KMS-11 (cell line): ENCODE results near the gene RNF151.

Source experiments
- H2AFZ ChIP-seq: fragments of 200-600 bp; sonication (generic); 2 replicates; pipeline ENCODE4 v1.6.1; 2016; ENCODE audit warnings: antibody characterized with exemption, mixed run types, low read depth
- H3K27ac ChIP-seq: fragments of 200-600 bp; sonication (generic); 2 replicates; pipeline ENCODE4 v1.6.1; 2016; ENCODE audit warnings: mild to moderate bottlenecking, mixed run types
- H3K27me3 ChIP-seq: fragments of 200-600 bp; sonication (generic); 2 replicates; pipeline ENCODE4 v1.6.1; 2017; ENCODE audit warnings: mild to moderate bottlenecking, low read depth, mixed run types, moderate library complexity; ENCODE audit not compliant: insufficient read depth
- H3K36me3 ChIP-seq: fragments of 200-600 bp; sonication (generic); 2 replicates; pipeline ENCODE4 v1.6.1; 2017; ENCODE audit warnings: mild to moderate bottlenecking, mixed run types; ENCODE audit not compliant: insufficient read depth
- H3K4me1 ChIP-seq: fragments of 200-600 bp; sonication (generic); 2 replicates; pipeline ENCODE4 v1.6.1; 2016; ENCODE audit warnings: mild to moderate bottlenecking, low read depth, mixed run types; ENCODE audit not compliant: poor library complexity, severe bottlenecking
- H3K4me2 ChIP-seq: fragments of 200-600 bp; sonication (generic); 2 replicates; pipeline ENCODE4 v1.7.0; 2016; ENCODE audit warnings: mild to moderate bottlenecking, mixed run types
- H3K4me3 ChIP-seq: fragments of 200-600 bp; sonication (generic); IDR thresholded peaks from 2 replicates; pipeline ENCODE4 v1.6.1; 2017; ENCODE audit warnings: low read depth, low read length, mixed read lengths; ENCODE audit not compliant: insufficient read depth
- H3K79me2 ChIP-seq: fragments of 200-600 bp; sonication (generic); 2 replicates; pipeline ENCODE4 v1.6.1; 2016; ENCODE audit warnings: low read depth, mixed run types; ENCODE audit not compliant: insufficient read depth
- H3K9ac ChIP-seq: fragments of 200-600 bp; sonication (generic); 2 replicates; pipeline ENCODE4 v1.6.1; 2016; ENCODE audit warnings: mild to moderate bottlenecking, mixed run types
- H4K20me1 ChIP-seq: fragments of 200-600 bp; sonication (generic); 2 replicates; pipeline ENCODE4 v1.6.1; 2016; ENCODE audit warnings: mild to moderate bottlenecking, mixed run types; ENCODE audit not compliant: insufficient read depth
- CTCF ChIP-seq: fragments of 200-600 bp; sonication (generic); conservative IDR thresholded peaks from 2 replicates; pipeline ENCODE4 v1.6.1; 2017; ENCODE audit warnings: low read depth, mild to moderate bottlenecking, antibody characterized with exemption, low read length, moderate library complexity, mixed read lengths

The RNF151 gene

DNA sequence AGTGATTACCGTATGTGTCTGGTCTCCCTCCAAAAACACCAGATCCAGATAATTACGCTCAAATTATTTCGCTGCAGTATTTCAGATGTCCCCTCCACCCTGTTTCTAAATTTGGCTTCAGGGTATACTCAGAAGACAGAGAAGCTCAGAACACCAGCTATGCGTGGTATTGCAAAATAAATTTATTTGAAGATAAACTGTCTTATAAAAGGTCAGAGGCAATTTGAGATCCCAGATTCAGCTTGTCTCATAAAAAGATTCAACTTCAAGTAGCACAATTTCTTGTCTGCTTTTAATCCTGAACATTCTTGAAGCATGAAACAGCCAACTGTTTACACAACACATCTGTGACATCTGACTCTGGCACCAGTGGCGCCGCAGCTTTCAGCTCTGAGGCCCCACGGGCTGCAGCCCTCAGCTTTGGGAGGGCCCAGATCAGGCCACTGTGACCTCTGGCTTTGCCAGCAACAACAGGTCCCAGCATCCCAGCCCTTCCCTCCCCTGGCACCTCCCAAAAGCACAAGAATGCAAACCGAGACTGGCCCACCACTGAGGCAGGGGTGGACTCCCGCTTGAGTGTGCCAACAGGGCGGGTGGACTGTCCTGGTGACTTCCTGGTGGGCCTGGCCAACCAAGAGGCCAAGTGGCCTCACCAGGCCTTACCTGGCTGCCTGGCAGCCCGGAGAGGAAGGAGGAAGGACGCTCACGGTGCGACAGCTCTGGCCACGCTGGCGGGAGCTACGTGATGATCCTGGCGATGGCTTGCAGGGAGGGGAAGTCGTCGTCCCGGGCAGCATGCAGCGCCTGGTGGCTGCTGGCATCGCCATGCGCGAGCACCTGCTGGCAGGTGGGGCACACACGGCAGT lies 31.1 kb downstream of the RNF151 start:
- Histone ChIP-seq H4K20me1 (no peaks in the 10 kb centered on the region), H3K4me2 (no peak overlapping the region), H3K36me3 (no peaks in the 10 kb centered on the region), H2AFZ (no peak overlapping the region), H3K9ac (no peak overlapping the region), H3K4me1 (peaks cover 5% of the 10 kb centered on the region), H3K4me3 (no peak overlapping the region), H3K27ac (no peak overlapping the region), H3K79me2 (no peaks in the 10 kb centered on the region), H3K27me3 (no peaks in the 10 kb centered on the region)
- TF ChIP-seq CTCF = no peak

- Histone ChIP-seq H3K4me2 (no peak overlapping the region), H3K36me3 (no peaks in the 10 kb centered on the region)
These were observed 31.7 kb downstream of the RNF151 start for GRCh38 chr16:1998360-1998835.

DNA sequence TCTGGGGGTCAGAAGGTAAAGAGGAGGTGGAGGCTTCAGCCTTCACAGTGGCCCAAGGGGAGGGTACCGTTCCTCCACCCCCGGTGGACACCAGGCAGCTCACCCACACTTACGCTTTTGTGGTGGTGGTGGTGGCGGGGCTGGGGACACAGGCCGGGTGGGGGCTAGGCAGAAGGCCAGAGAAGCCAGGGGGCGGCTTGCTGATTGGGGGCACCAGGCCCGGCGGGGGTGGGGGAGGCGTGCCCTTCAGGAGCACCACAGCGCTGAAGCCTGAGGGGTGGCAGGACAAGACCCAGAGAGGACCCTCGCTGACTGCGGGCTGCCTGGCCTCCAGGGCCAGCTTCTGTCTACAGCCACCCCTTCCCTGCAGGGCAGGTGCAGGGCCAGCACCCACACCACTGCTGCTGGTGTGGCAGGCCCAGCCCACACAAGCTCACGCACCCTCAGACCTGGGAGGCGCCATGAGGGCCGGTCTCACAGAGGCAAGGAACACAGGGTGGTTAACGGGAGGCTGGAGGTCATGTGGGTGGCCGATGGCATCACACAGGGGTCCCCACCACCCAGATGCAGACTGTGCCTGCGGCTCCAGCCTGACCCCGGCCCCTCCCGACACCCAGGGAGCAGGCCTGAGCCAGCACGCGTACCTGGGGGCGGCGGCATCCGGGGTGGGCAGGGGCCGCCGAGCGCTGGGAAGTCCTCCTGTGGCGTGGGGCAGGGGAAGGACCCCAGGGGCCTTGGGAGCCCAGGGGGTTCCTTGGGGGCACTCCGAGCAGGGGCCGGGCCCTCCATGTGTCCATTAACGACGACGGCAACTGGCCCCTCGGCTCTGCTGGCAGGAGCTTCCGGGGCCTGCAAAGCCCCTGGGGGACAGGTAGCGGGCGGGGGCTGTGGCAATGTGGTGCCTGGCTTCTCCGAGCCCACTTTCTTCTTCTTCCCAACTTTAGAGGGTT lies 32.5 kb downstream of the RNF151 start:
- Histone ChIP-seq H3K27ac (no peak overlapping the region), H3K4me1 (peaks cover 3% of the 10 kb centered on the region), H3K79me2 (peaks cover 5% of the 10 kb centered on the region; the same call in 1 of the 2 replicates), H3K27me3 (no peaks in the 10 kb centered on the region), H3K9ac (no peak overlapping the region), H3K4me3 (no peak overlapping the region), H3K4me2 (no peak overlapping the region), H2AFZ (no peak overlapping the region), H3K36me3 (no peaks in the 10 kb centered on the region), H4K20me1 (no peaks in the 10 kb centered on the region)
- no peak for TF ChIP-seq CTCF

More at GRCh38 chr16:1998360-1998835, 31.7 kb downstream of the RNF151 start:
- Histone ChIP-seq H3K27me3 (no peaks in the 10 kb centered on the region), H4K20me1 (no peaks in the 10 kb centered on the region), H2AFZ (no peak overlapping the region), H3K9ac (no peak overlapping the region), H3K27ac (no peak overlapping the region), H3K4me1 (peaks cover 3% of the 10 kb centered on the region), H3K79me2 (0 out of 2 replicates have a peak, but pooled peaks cover 3% of the 10 kb centered on the region), H3K4me3 (no peak overlapping the region)
- no peak for TF ChIP-seq CTCF

GRCh38 chr16:1999866-2000514 lies 33.3 kb downstream of the RNF151 start:
- Histone ChIP-seq H3K36me3 (no peaks in the 10 kb centered on the region), H3K79me2 (peaks cover 13% of the 10 kb centered on the region; the same call in 1 of the 2 replicates), H3K4me2 (no peak overlapping the region), H2AFZ (no peak overlapping the region), H3K27ac (no peak overlapping the region), H3K4me3 (no peak overlapping the region), H4K20me1 (no peaks in the 10 kb centered on the region), H3K9ac (no peak overlapping the region), H3K27me3 (no peaks in the 10 kb centered on the region), H3K4me1 (peaks cover 3% of the 10 kb centered on the region)
- TF ChIP-seq CTCF = no peak
